GM06990 (cell line): Measurements from ENCODE around the gene VPS35.
A peak's percentile ranks its signal among the peaks of the same experiment; 100 is the strongest.
"Not testable (repeated sequence)": the region's sequence is repeated elsewhere in the genome, so short reads cannot be mapped to it uniquely, and the experiment has no call there.

ENCODE experiments used
- DNase-seq: peaks from one replicate; pipeline ENCODE4 v3.0.0-alpha.2; 2011; ENCODE audit not compliant: insufficient read length; ENCODE audit errors: extremely low read depth
- H3K27me3 ChIP-seq: replicated peaks from 2 replicates; pipeline ENCODE4 v1.6.0; 2011; ENCODE audit warnings: low read length; ENCODE audit not compliant: control insufficient read depth, insufficient read depth
- H3K36me3 ChIP-seq: 2 replicates; pipeline ENCODE4 v1.5.1; 2011; ENCODE audit warnings: low read length; ENCODE audit not compliant: control insufficient read depth, insufficient read depth
- H3K4me3 ChIP-seq: replicated peaks from 2 replicates; pipeline ENCODE4 v1.5.1; 2011; ENCODE audit warnings: low read depth, mild to moderate bottlenecking, control low read depth, low read length
- TF ChIP-seq, protein P1 (sequence below): IDR thresholded peaks from 2 replicates; pipeline ENCODE4 v1.5.1; 2011; ENCODE audit warnings: low read length, control low read depth, mild to moderate bottlenecking, inconsistent platforms; ENCODE audit not compliant: insufficient read depth, poor library complexity, severe bottlenecking

VPS35 gene

GRCh38 chr16:46690281-46691178 lies 1.6 kb upstream of the VPS35 start:
- Histone ChIP-seq H3K36me3 (peaks cover 3% of the 10 kb centered on the region; the same call in 1 of the 2 replicates), H3K4me3 (peak overlapping the region; percentile 95), H3K27me3 (no peaks in the 10 kb centered on the region)
- no peak for DNase-seq
- TF ChIP-seq, protein P1, sequence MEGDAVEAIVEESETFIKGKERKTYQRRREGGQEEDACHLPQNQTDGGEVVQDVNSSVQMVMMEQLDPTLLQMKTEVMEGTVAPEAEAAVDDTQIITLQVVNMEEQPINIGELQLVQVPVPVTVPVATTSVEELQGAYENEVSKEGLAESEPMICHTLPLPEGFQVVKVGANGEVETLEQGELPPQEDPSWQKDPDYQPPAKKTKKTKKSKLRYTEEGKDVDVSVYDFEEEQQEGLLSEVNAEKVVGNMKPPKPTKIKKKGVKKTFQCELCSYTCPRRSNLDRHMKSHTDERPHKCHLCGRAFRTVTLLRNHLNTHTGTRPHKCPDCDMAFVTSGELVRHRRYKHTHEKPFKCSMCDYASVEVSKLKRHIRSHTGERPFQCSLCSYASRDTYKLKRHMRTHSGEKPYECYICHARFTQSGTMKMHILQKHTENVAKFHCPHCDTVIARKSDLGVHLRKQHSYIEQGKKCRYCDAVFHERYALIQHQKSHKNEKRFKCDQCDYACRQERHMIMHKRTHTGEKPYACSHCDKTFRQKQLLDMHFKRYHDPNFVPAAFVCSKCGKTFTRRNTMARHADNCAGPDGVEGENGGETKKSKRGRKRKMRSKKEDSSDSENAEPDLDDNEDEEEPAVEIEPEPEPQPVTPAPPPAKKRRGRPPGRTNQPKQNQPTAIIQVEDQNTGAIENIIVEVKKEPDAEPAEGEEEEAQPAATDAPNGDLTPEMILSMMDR = no peak

- no peaks in the 10 kb centered on the region for H3K27me3 ChIP-seq
- H3K36me3 ChIP-seq = peaks cover 1% of the 10 kb centered on the region; the same call in 1 of the 2 replicates
- TF ChIP-seq, protein P1 = peak; percentile 78
- no peak for DNase-seq
- peak within 1 kb of the TSS; percentile 95 for H3K4me3 ChIP-seq
These were observed 645 bp upstream of the VPS35 start, which contains the start of gene ORC6 for GRCh38 chr16:46689365-46690280. Gene ORC6 (plus strand): TSS chr16:46689659. CDS start chr16:46689706, 47 bp downstream.

GRCh38 chr16:46688101-46688653 lies 801 bp downstream of the VPS35 start:
- Histone ChIP-seq H3K4me3 (peak overlapping the region; percentile 95), H3K27me3 (no peaks in the 10 kb centered on the region), H3K36me3 (no peaks in the 10 kb centered on the region)
- DNase-seq = no peak
- TF ChIP-seq, protein P1 = no peak

DNA sequence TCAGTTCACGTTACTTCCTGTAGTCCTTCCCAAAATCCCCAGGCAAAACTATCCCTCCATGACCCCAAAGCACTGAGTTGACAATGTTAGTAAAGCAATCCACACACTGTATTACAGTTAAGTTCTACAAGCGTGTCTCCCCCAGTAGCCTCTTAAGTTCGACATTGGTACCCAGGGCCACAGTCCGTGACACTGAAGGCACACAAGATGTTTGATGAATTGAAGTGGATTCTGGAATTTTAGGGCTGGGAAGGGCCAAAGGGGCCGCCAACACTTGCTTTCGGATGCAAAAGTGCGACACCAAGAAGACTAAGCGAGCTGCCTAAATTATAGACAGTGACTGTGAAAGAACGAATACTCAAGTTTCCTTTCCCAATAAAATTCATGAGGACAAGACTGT lies 1.5 kb downstream of the VPS35 start:
- DNase-seq = no peak
- H3K36me3 ChIP-seq = no peaks in the 10 kb centered on the region
- no peaks in the 10 kb centered on the region for H3K27me3 ChIP-seq
- TF ChIP-seq, protein P1 = no peak
- H3K4me3 ChIP-seq = peak overlapping the region; percentile 95

DNA sequence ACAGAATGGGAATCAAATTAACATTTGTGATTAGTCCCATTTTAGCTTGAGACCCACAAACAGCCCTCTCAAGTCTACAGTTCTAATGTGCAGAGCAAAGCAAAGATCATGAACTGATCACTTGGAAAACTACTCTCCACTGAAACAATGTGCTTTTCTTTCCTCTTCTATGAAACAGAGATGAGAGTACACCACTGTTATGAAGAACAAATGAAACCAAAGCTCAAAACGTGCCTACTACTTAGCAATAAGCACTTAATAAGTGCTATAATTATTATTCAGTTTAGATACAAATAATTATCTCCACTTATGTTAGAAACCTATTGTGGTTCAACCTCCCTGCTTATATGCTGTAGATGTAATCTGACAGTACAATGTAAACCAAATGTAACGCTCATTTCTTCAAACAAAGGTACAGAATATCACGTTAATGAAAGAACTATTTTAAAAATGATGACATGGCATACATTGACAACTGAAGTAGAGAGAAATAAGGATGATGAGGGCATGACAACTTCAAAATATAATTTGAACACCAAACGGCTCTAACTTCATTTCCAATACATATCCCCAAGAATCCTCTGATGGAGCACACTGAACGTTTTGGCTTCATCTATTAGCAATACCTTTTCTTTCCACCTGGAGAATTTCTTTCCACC lies 2.0 kb downstream of the VPS35 start:
- Histone ChIP-seq H3K36me3 (no peaks in the 10 kb centered on the region), H3K4me3 (peak overlapping the region; percentile 95), H3K27me3 (no peaks in the 10 kb centered on the region)
- TF ChIP-seq, protein P1 = no peak
- DNase-seq = no peak

DNA sequence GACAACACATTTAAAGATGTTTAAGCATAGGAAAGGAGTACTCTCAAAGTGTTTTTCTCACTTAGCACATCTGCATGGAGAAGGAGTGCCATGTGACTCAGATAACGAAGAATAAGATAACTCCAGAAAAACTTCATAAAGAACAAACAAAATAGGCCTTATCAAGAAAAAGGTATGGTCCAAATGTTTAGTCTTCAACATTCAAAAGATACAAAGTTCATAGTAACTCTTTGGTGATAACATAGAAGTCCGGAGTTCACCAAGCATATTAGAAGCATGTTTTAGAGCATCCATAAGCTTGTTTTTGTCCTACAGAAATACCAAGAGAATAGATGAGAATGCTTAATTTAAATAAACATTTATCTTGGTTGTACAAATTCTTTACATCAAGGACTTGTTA lies 7.1 kb downstream of the VPS35 start:
- not testable (repeated sequence) for DNase-seq, H3K4me3 ChIP-seq, H3K27me3 ChIP-seq, H3K36me3 ChIP-seq

DNA sequence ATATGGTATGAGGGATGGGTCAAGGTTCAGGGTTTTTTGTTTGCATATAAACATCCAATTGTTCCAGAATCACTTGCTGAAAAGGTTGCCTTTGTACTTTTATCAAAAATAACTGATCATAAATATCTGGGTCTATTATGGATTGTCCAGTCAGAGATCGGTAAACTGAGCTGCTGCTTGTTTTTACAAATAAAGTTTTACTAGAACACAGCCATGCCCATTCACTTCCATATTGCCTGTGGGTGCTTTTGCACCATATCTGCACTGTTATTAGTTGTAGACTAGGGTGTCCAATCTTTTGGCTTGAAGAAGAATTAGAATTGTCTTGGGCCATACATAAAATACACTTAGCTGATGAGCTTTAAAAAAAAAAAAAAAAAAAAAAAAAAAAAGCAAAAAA lies 11.0 kb downstream of the VPS35 start:
- H3K36me3 ChIP-seq, H3K27me3 ChIP-seq, DNase-seq, H3K4me3 ChIP-seq: not testable (repeated sequence)
